Measurements from ENCODE around the gene OTULIN. TPM values are rescaled to one million over a fixed set of nuclear protein-coding genes. Genes with fewer than 3 reads are reported as not detected.

Gene OTULIN
- total and polyA plus RNA-seq, 2 of the 13 experiments (the other 11 are each of a cell fraction or from before 2014, with no cell fraction given), result 7.0 to 34.8 TPM

- TF ChIP-seq ARID4A (CRISPR knock-in tag; IDR thresholded peaks at IDR 0.05; ENCODE audit: borderline replicate concordance) (peak; percentile 29; the same call in 1 of the 2 replicates), ZFP82 (CRISPR knock-in tag; IDR thresholded peaks at IDR 0.05; ENCODE audit: borderline replicate concordance) (no peak), NFATC3 (CRISPR knock-in tag; IDR thresholded peaks at IDR 0.05) (no peak), RBFOX2 (IDR thresholded peaks at IDR 0.05; ENCODE audit: low read depth, low read length) (no peak), ZNF333 (CRISPR knock-in tag; IDR thresholded peaks at IDR 0.05; ENCODE audit: borderline replicate concordance) (no peak), ZNF766 (CRISPR knock-in tag; IDR thresholded peaks at IDR 0.05; ENCODE audit: borderline replicate concordance) (no peak), SALL1 (CRISPR knock-in tag; IDR thresholded peaks at IDR 0.05) (peak; percentile 81), GATAD1 (CRISPR knock-in tag; IDR thresholded peaks at IDR 0.05) (no peak), SAFB2 (CRISPR knock-in tag; IDR thresholded peaks at IDR 0.05; ENCODE audit: borderline replicate concordance, low read depth) (no peak), ZNF225 (CRISPR knock-in tag; IDR thresholded peaks at IDR 0.05) (no peak), KDM1A (CRISPR knock-in tag; IDR thresholded peaks at IDR 0.05) (no peak), PCBP2 (optimal IDR thresholded peaks at IDR 0.05; ENCODE audit: low read depth, low read length, poor library complexity, severe bottlenecking) (no peak), ZHX1 (CRISPR knock-in tag; IDR thresholded peaks at IDR 0.05; ENCODE audit: low read depth) (peak; percentile 26; the same call in 1 of the 2 replicates), ZNF468 (CRISPR knock-in tag; IDR thresholded peaks at IDR 0.05) (no peak), ZNF564 (CRISPR knock-in tag; IDR thresholded peaks at IDR 0.05) (no peak), SOX13 (IDR thresholded peaks at IDR 0.05) (no peak), SOX13 (CRISPR knock-in tag; conservative IDR thresholded peaks at IDR 0.05 in 1 of 2, IDR thresholded peaks at IDR 0.05 in 1 of 2) (peak in 1 of 2 experiments; percentile 52; a peak in 1 of 4 replicates), CEBPG (CRISPR knock-in tag; IDR thresholded peaks at IDR 0.05) (no peak), ZNF30 (CRISPR knock-in tag; IDR thresholded peaks at IDR 0.05) (no peak), CHD2 (IDR thresholded peaks at IDR 0.05; ENCODE audit: low read depth, low read length) (no peak), ZNF343 (CRISPR knock-in tag; IDR thresholded peaks at IDR 0.05) (no peak)
- TF ChIP-seq, protein P1, sequence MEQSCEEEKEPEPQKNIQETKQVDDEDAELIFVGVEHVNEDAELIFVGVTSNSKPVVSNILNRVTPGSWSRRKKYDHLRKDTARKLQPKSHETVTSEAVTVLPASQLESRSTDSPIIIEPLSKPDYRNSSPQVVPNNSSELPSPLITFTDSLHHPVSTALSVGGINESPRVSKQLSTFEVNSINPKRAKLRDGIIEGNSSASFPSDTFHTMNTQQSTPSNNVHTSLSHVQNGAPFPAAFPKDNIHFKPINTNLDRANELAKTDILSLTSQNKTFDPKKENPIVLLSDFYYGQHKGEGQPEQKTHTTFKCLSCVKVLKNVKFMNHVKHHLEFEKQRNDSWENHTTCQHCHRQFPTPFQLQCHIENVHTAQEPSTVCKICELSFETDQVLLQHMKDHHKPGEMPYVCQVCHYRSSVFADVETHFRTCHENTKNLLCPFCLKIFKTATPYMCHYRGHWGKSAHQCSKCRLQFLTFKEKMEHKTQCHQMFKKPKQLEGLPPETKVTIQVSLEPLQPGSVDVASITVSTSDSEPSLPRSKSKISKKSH (CRISPR knock-in tag; IDR thresholded peaks at IDR 0.05; ENCODE audit: borderline replicate concordance), result no peak
Measured at GRCh38 chr5:14744296-14745187, 80.0 kb downstream of the OTULIN start (continued).

All from HepG2 (cell line).